HCT116 (cell line): Measurements from ENCODE around the gene CDHR4. TPM values are rescaled to one million over a fixed set of nuclear protein-coding genes. Genes with fewer than 3 reads are reported as not detected.

Experiments
- ATAC-seq: fragments of 200-7000 bp; cut with Tn5 transposase; 2 replicates; pipeline ENCODE4 v1.9.1; 2020; ENCODE audit warnings: mild to moderate bottlenecking, moderate library complexity
- BruUV-seq: library from RNA; stranded (reverse); fragments of 400-500 nt; replicated peaks from 2 replicates; lab custom pipeline; 2021; lab: Mats Ljungman, UMichigan
- CTCF ChIA-PET: fragments of 300-600 bp; sonication (Branson Sonifier 250); formaldehyde crosslinking; loops from one replicate; lab custom pipeline; 2021; ENCODE audit warnings: antibody characterized with exemption; lab: Charles Lee
- POLR2A ChIA-PET: fragments of 300-600, 350-600 bp; sonication (Branson Sonifier 250); formaldehyde crosslinking; loops from one replicate; lab custom pipeline; 2021; ENCODE audit warnings: antibody characterized with exemption; lab: Charles Lee
- RAD21 ChIA-PET, 2 experiments: fragments of 300-600 bp; sonication (Branson Sonifier 250); formaldehyde crosslinking; loops; one replicate each; lab custom pipeline; 2023; ENCODE audit warnings: low total read pairs in 2 of 2; ENCODE audit not compliant: uncharacterized antibody in 2 of 2, unreplicated experiment in 2 of 2, low non-redundant PET in 1 of 2; lab: Charles Lee
- DNase-seq: peaks from one replicate; pipeline ENCODE4 v3.0.0-alpha.2; 2010; ENCODE audit warnings: low read depth, low spot score
- H2AFZ ChIP-seq: fragments of 200-600 bp; shearing (Covaris generic), sonication (generic); 2 replicates; pipeline ENCODE4 v1.6.1; 2017; ENCODE audit warnings: low read depth, mixed run types, mixed read lengths, antibody characterized with exemption, low read length; ENCODE audit not compliant: poor library complexity, severe bottlenecking
- H3K27ac ChIP-seq: 2 replicates; pipeline ENCODE4 v1.5.1; 2012; ENCODE audit warnings: low read depth, low read length
- H3K27me3 ChIP-seq: fragments of 200-600 bp; sonication (generic); 2 replicates; pipeline ENCODE4 v1.6.1; 2016; ENCODE audit warnings: mixed run types, low read length, mixed read lengths; ENCODE audit not compliant: insufficient read depth
- H3K36me3 ChIP-seq, 2 experiments: fragments of 200-500 bp in 1 of 2; fragments of 200-600 bp in 1 of 2; sonication (Bioruptor generic) in 1 of 2; sonication (generic) in 1 of 2; 2 replicates each; pipeline versions ENCODE4 v1.5.1 to v1.6.1; 2014 to 2016; ENCODE audit warnings: low read length in 2 of 2, inconsistent platforms in 1 of 2, mixed read lengths in 1 of 2, mixed run types in 1 of 2; ENCODE audit not compliant: insufficient read depth in 2 of 2, control insufficient read depth in 1 of 2
- H3K4me1 ChIP-seq, 2 experiments: fragments of 200-600 bp in 1 of 2; sonication (generic) in 1 of 2; 2 replicates each; pipeline versions ENCODE4 v1.5.1 to v1.6.1; 2012 to 2017; ENCODE audit warnings: low read length in 2 of 2, inconsistent platforms in 1 of 2, mild to moderate bottlenecking in 1 of 2, mixed read lengths in 1 of 2, mixed run types in 1 of 2, moderate library complexity in 1 of 2; ENCODE audit not compliant: insufficient read depth in 2 of 2, control insufficient read depth in 1 of 2
- H3K4me2 ChIP-seq: fragments of 200-600 bp; sonication (generic); 2 replicates; pipeline ENCODE4 v1.6.1; 2017; ENCODE audit warnings: mixed run types, low read length, mixed read lengths
- H3K4me3 ChIP-seq, 2 experiments: fragments of 200-600 bp in 1 of 2; sonication (generic) in 1 of 2; replicated peaks in 1 of 2; 2 replicates each; pipeline ENCODE4 v1.5.1; 2011 to 2016; ENCODE audit warnings: low read length in 2 of 2, control low read depth in 1 of 2, low read depth in 1 of 2, mild to moderate bottlenecking in 1 of 2, mixed read lengths in 1 of 2, mixed run types in 1 of 2
- H3K79me2 ChIP-seq: fragments of 200-600 bp; sonication (generic); 2 replicates; pipeline ENCODE4 v1.6.1; 2017; ENCODE audit warnings: mild to moderate bottlenecking, mixed run types, low read length, moderate library complexity, mixed read lengths; ENCODE audit not compliant: insufficient read depth
- H3K9ac ChIP-seq: fragments of 200-600 bp; sonication (generic); 2 replicates; pipeline ENCODE4 v1.6.1; 2016; ENCODE audit warnings: low read length, mixed read lengths
- H3K9me2 ChIP-seq: fragments of 200-600 bp; sonication (generic), shearing (Covaris generic); 2 replicates; pipeline ENCODE4 v1.6.1; 2017; ENCODE audit warnings: mixed run types, mild to moderate bottlenecking, moderate library complexity; ENCODE audit not compliant: insufficient read depth
- H3K9me3 ChIP-seq, 2 experiments: fragments of 200-500 bp in 1 of 2; fragments of 200-600 bp in 1 of 2; sonication (Bioruptor generic) in 1 of 2; sonication (generic) in 1 of 2; 2 replicates each; pipeline ENCODE4 v1.6.1; 2014 to 2017; ENCODE audit warnings: low read length in 2 of 2, mixed read lengths in 2 of 2, inconsistent platforms in 1 of 2, low read depth in 1 of 2, mild to moderate bottlenecking in 1 of 2, mixed run types in 1 of 2, moderate library complexity in 1 of 2; ENCODE audit not compliant: control insufficient read depth in 1 of 2, insufficient read depth in 1 of 2
- H4K20me1 ChIP-seq: fragments of 200-600 bp; sonication (generic), shearing (Covaris generic); 2 replicates; pipeline ENCODE4 v1.6.1; 2017; ENCODE audit warnings: mixed run types, mild to moderate bottlenecking, moderate library complexity; ENCODE audit not compliant: insufficient read depth
- EZH2phosphoT487 ChIP-seq: fragments of 200-600 bp; IDR thresholded peaks from 2 replicates; pipeline ENCODE4 v1.6.1; 2018; ENCODE audit warnings: antibody characterized with exemption, borderline replicate concordance
- POLR2AphosphoS5 ChIP-seq: IDR thresholded peaks from 2 replicates; pipeline ENCODE4 v1.6.1; 2011; ENCODE audit warnings: mild to moderate bottlenecking, low read depth, low read length, moderate library complexity
- RAD21 ChIP-seq: IDR thresholded peaks from 2 replicates; pipeline ENCODE4 v1.6.1; 2012; ENCODE audit warnings: low read depth, mild to moderate bottlenecking
- ZFX ChIP-seq: fragments of 450-650 bp; IDR thresholded peaks from 2 replicates; pipeline ENCODE4 v1.6.1; 2017
- ZNF274 ChIP-seq: fragments of 200-500 bp; sonication (Bioruptor generic); IDR thresholded peaks from 2 replicates; pipeline ENCODE4 v1.6.1; 2014; ENCODE audit warnings: mild to moderate bottlenecking, low read depth, low read length, inconsistent platforms
- intact Hi-C: fragments of 100-400 bp; cut with micrococcal nuclease; formaldehyde crosslinking; loops from 2 replicates; pipeline ENCODE4 v1.10.0; 2022
- total RNA-seq: library from RNA; stranded (reverse); gene quantifications from one replicate; pipeline ENCODE4 v1.2.1, GENCODE V29; 2021; ENCODE audit not compliant: unreplicated experiment
- TF ChIP-seq, protein P1 (sequence below): IDR thresholded peaks from 2 replicates; pipeline ENCODE4 v1.6.1; 2012
- TF ChIP-seq, protein P2 (sequence below), 3 experiments: fragments of 200-600 bp in 1 of 3; sonication (generic) in 1 of 3; IDR thresholded peaks in 2 of 3; conservative IDR thresholded peaks in 1 of 3; 2 replicates each; pipeline ENCODE4 v1.5.1; 2012 to 2017; ENCODE audit warnings: low read depth in 2 of 3, low read length in 2 of 3, antibody characterized with exemption in 1 of 3, borderline replicate concordance in 1 of 3, control low read depth in 1 of 3, mild to moderate bottlenecking in 1 of 3, mixed read lengths in 1 of 3, mixed run types in 1 of 3, moderate library complexity in 1 of 3; ENCODE audit not compliant: insufficient read depth in 1 of 3

CDHR4 gene
- total RNA-seq, 1 experiment from 2014 or later: not detected

DNA sequence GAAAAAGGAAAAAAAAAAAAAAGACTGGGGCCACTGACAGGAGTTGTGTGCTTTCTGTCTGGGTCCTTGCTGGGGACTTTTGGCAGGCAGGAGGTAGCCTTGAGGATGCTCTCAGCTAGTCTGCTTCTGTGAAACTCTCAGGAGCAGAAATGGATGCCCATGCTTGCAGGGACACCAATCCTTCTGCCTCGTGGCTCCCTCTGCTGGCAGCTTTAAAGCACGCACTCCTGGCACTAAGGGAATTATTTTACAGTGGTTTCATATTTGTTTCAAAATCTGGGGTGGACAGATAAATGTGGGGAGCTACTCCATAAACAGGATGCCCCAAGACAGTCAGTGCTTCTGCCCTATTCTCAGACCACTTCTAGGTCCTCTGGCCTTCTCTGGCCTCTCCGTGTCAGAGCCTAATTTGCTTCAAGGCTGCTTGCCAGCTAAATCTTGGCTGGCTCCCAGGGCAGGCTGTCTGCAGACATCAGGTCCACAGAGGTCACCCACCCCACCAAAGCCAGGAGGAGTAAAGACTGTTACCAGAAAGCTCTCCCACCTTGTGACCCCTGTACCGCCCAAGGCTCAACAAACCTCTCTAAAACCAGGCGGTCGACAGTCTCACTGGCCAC, 39.6 kb upstream of the CDHR4 start:
- POLR2A ChIA-PET: interaction anchor here (0.9 kb wide), 2 partner anchors 11 to 61 kb away, joined by 3 to 4 read pairs; no protein-coding TSS in a partner anchor

More for the DNA sequence above, 39.6 kb upstream of the CDHR4 start:
- no peak for TF ChIP-seq EZH2phosphoT487
- no peak for TF ChIP-seq POLR2AphosphoS5
- TF ChIP-seq ZFX: no peak
- TF ChIP-seq, protein P1, sequence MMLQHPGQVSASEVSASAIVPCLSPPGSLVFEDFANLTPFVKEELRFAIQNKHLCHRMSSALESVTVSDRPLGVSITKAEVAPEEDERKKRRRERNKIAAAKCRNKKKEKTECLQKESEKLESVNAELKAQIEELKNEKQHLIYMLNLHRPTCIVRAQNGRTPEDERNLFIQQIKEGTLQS: no peak
- TF ChIP-seq, protein P2, sequence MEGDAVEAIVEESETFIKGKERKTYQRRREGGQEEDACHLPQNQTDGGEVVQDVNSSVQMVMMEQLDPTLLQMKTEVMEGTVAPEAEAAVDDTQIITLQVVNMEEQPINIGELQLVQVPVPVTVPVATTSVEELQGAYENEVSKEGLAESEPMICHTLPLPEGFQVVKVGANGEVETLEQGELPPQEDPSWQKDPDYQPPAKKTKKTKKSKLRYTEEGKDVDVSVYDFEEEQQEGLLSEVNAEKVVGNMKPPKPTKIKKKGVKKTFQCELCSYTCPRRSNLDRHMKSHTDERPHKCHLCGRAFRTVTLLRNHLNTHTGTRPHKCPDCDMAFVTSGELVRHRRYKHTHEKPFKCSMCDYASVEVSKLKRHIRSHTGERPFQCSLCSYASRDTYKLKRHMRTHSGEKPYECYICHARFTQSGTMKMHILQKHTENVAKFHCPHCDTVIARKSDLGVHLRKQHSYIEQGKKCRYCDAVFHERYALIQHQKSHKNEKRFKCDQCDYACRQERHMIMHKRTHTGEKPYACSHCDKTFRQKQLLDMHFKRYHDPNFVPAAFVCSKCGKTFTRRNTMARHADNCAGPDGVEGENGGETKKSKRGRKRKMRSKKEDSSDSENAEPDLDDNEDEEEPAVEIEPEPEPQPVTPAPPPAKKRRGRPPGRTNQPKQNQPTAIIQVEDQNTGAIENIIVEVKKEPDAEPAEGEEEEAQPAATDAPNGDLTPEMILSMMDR (IDR thresholded peaks at IDR 0.05 in 2 of 3, conservative IDR thresholded peaks at IDR 0.05 in 1 of 3; ENCODE audit: borderline replicate concordance in 1 of 3, insufficient read depth in 1 of 3, low read depth in 2 of 3, low read length in 2 of 3): peak; percentile 85 to 92 (median 89)
- TF ChIP-seq ZNF274: no peak
- TF ChIP-seq RAD21: peak; percentile 89
- RAD21 ChIA-PET: interaction anchor here (1.0 to 1.9 kb wide), 4 partner anchors 36 to 300 kb away, joined by 3 to 9 read pairs (median 6); partner anchors contain the start of gene INKA1 (in 2 of the 2)
- Histone ChIP-seq H2AFZ (no peak overlapping the region), H3K9me2 (no peaks in the 10 kb centered on the region), H3K79me2 (no peaks in the 10 kb centered on the region), H3K4me2 (no peak overlapping the region), H3K36me3 (peaks cover 5 to 28% of the 10 kb centered on the region in 2 experiments; a peak in 3 of 4 replicates), H3K4me1 (peaks cover 4 to 10% of the 10 kb centered on the region in 2 experiments; a peak in 1 of 4 replicates), H3K4me3 (no peak overlapping the region), H3K27me3 (no peaks in the 10 kb centered on the region), H3K27ac (no peak overlapping the region), H3K9ac (no peak overlapping the region), H4K20me1 (no peaks in the 10 kb centered on the region; the same call in 1 of the 2 replicates), H3K9me3 (no peaks in the 10 kb centered on the region)
- CTCF ChIA-PET: interaction anchor here (0.6 to 2.2 kb wide), 15 partner anchors 8 to 302 kb away, joined by 3 to 34 read pairs (median 3); partner anchors contain the start of gene INKA1
- ATAC-seq (peak; percentile 80), DNase-seq (peak; percentile 44)
- no TSS peak for BruUV-seq
- intact Hi-C loops: loop anchor here (1.0 to 5.0 kb wide), 4 partner anchors 37 to 300 kb away; partner anchors contain the start of gene GMPPB
